ENCODE data around the gene LRP11. TPM values are rescaled to one million over a fixed set of nuclear protein-coding genes. Genes with fewer than 3 reads are reported as not detected.

Gene LRP11
- total RNA-seq, 1 experiment from 2014 or later, result 14.8 TPM

DNA sequence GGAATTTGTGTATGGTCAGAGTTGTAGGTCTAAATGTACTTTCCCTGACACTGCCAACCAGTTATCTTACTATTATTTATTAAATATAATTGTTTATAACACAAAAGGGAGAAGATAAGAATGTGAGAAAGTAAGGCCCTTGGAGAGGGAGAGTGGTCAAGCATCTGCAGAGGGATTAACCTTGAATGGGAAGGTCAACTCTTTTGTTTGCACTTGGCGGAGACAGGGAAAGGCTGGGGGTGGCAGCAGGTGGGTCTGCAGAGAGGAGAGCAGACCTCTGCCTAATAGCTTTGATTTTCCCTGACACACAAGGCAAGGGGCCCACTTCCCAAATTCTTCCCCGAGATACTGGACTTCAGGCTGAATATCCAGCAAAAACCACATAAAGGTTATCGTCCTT is 4.2 kb downstream of the LRP11 start:
- H3K9me3 ChIP-seq (ENCODE audit: control insufficient read depth, low read depth, low read length), result no peaks in the 10 kb centered on the region
- H4K5ac ChIP-seq (ENCODE audit: insufficient read length, low read depth, low read length), result no peak overlapping the region
- no CpG with 5 or more reads among the region's 3 CpGs for WGBS (ENCODE audit: extremely low coverage, insufficient read length, low lambda C conversion rate)
- H3K79me1 ChIP-seq (ENCODE audit: insufficient read depth, low read depth, low read length, poor library complexity, severe bottlenecking), result peaks cover 2% of the 10 kb centered on the region
- Mint-ChIP-seq H3K4me1 (peaks cover 50 to 56% of the 10 kb centered on the region in 2 experiments), H3K36me3 (ENCODE audit: insufficient read depth in 1 of 3, low read depth in 3 of 3) (no peaks in the 10 kb centered on the region; a peak in 1 of 7 replicates), H3K4me3 (no peak overlapping the region), H3K9me3 (no peaks in the 10 kb centered on the region), H3K27me3 (ENCODE audit: low read depth) (peaks cover 19% of the 10 kb centered on the region), H3K27ac (no peak overlapping the region)
- H4K20me1 ChIP-seq (ENCODE audit: control insufficient read depth, insufficient read depth, insufficient read length), result peaks cover 3% of the 10 kb centered on the region
- H4K91ac ChIP-seq (ENCODE audit: insufficient read length, low read depth, low read length), result no peak overlapping the region
- H3K4me2 ChIP-seq (ENCODE audit: insufficient read depth, insufficient read length, low read length), result no peak overlapping the region
- no peak overlapping the region for H3K14ac ChIP-seq (ENCODE audit: insufficient read depth, low read length)
- no peak for DNase-seq
- no peaks in the 10 kb centered on the region for H3K27me3 ChIP-seq (ENCODE audit: insufficient read depth, low read length)
- no peak overlapping the region for H3K56ac ChIP-seq (ENCODE audit: insufficient read length, low read depth, low read length)
- no peak overlapping the region for H2BK5ac ChIP-seq (ENCODE audit: insufficient read length, low read length)
- no peak overlapping the region for H2AK5ac ChIP-seq (ENCODE audit: insufficient read length, low read length)
- no peak overlapping the region for H2BK20ac ChIP-seq (ENCODE audit: low read depth, low read length, poor library complexity, severe bottlenecking)
- H3K27ac ChIP-seq (ENCODE audit: insufficient read length, low read depth, low read length), result no peak overlapping the region
- H2BK120ac ChIP-seq (ENCODE audit: low read depth, low read length, poor library complexity, severe bottlenecking), result no peak overlapping the region
- no peak overlapping the region for H3K18ac ChIP-seq (ENCODE audit: insufficient read length, low read depth, low read length)
- no peak overlapping the region for H3K23ac ChIP-seq (ENCODE audit: insufficient read length, low read depth, low read length)
- no peak overlapping the region for H2BK12ac ChIP-seq (ENCODE audit: insufficient read length, low read depth, low read length)
- no peak overlapping the region for H3T11ph ChIP-seq (ENCODE audit: low read length)
- H3K23me2 ChIP-seq (ENCODE audit: insufficient read length, low read depth, low read length, poor library complexity, severe bottlenecking), result peaks cover 12% of the 10 kb centered on the region
- H2AFZ ChIP-seq (ENCODE audit: low read length), result no peak overlapping the region
- H3K79me2 ChIP-seq (ENCODE audit: insufficient read depth, low read length), result no peaks in the 10 kb centered on the region
- peaks cover 2% of the 10 kb centered on the region; the same call in 1 of the 2 replicates for H3K4me1 ChIP-seq (ENCODE audit: insufficient read depth, low read length)
- no peak overlapping the region for H4K8ac ChIP-seq (replicated peaks; ENCODE audit: insufficient read length, low read depth, low read length)
- TF ChIP-seq, protein P1, sequence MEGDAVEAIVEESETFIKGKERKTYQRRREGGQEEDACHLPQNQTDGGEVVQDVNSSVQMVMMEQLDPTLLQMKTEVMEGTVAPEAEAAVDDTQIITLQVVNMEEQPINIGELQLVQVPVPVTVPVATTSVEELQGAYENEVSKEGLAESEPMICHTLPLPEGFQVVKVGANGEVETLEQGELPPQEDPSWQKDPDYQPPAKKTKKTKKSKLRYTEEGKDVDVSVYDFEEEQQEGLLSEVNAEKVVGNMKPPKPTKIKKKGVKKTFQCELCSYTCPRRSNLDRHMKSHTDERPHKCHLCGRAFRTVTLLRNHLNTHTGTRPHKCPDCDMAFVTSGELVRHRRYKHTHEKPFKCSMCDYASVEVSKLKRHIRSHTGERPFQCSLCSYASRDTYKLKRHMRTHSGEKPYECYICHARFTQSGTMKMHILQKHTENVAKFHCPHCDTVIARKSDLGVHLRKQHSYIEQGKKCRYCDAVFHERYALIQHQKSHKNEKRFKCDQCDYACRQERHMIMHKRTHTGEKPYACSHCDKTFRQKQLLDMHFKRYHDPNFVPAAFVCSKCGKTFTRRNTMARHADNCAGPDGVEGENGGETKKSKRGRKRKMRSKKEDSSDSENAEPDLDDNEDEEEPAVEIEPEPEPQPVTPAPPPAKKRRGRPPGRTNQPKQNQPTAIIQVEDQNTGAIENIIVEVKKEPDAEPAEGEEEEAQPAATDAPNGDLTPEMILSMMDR (conservative IDR thresholded peaks at IDR 0.05), result no peak
- H3K4ac ChIP-seq (ENCODE audit: low read depth, low read length), result no peak overlapping the region
- H2BK15ac ChIP-seq (ENCODE audit: low read depth, low read length), result no peak overlapping the region
- H3K9ac ChIP-seq (ENCODE audit: extremely low read depth, insufficient read length, low read length), result no peak overlapping the region

Measured in H9 (cell line).